CD4-positive, alpha-beta T cell treated with Interleukin-2 at 100 ng/mL for 4 hours (primary cell): Measurements from ENCODE around the gene GRB2.
"Not testable (repeated sequence)": the region's sequence is repeated elsewhere in the genome, so short reads cannot be mapped to it uniquely, and the experiment has no call there.

Experiments
- DNase-seq: peaks from one replicate; pipeline ENCODE4 v3.0.0-alpha.2; 2020; ENCODE audit warnings: low spot score

GRB2 gene

GRCh38 chr17:75405365-75406221 is at the start of gene GRB2:
TSS of gene GRB2 (minus strand) at chr17:75405678. CDS start at chr17:75393628, 12,050 bp downstream.
- DNase-seq = peak; percentile 99

- not testable (repeated sequence) for DNase-seq
Measured at GRCh38 chr17:75454672-75455071, 49.2 kb upstream of the GRB2 start.

GRCh38 chr17:75454193-75454592 is 48.7 kb upstream of the GRB2 start:
- no peak for DNase-seq

GRCh38 chr17:75450270-75450669 is 44.8 kb upstream of the GRB2 start:
- no peak for DNase-seq

GRCh38 chr17:75447951-75448856 is 42.7 kb upstream of the GRB2 start:
- no peak for DNase-seq

- DNase-seq = not testable (repeated sequence)
Measured at GRCh38 chr17:75445896-75446295, 40.4 kb upstream of the GRB2 start.

GRCh38 chr17:75445296-75445695 is 39.8 kb upstream of the GRB2 start:
- DNase-seq = no peak

- no peak for DNase-seq
Measured at GRCh38 chr17:75442168-75443103, 37.0 kb upstream of the GRB2 start.

- DNase-seq = no peak
Measured at GRCh38 chr17:75440738-75441448, 35.4 kb upstream of the GRB2 start.

GRCh38 chr17:75439287-75439686 is 33.8 kb upstream of the GRB2 start:
- no peak for DNase-seq

- DNase-seq = not testable (repeated sequence)
Measured at GRCh38 chr17:75437404-75437803, 31.9 kb upstream of the GRB2 start.

GRCh38 chr17:75434433-75434832 is 29.0 kb upstream of the GRB2 start:
- DNase-seq = not testable (repeated sequence)

- DNase-seq = no peak
Measured at GRCh38 chr17:75433218-75433783, 27.8 kb upstream of the GRB2 start.

- DNase-seq = no peak
Measured at GRCh38 chr17:75430159-75430974, 24.9 kb upstream of the GRB2 start.

- no peak for DNase-seq
Measured at GRCh38 chr17:75428543-75429469, 23.3 kb upstream of the GRB2 start.

GRCh38 chr17:75418531-75418930 is 13.1 kb upstream of the GRB2 start:
- DNase-seq = no peak

- no peak for DNase-seq
Measured at GRCh38 chr17:75417054-75417580, 11.6 kb upstream of the GRB2 start.

GRCh38 chr17:75416006-75416405 is 10.5 kb upstream of the GRB2 start:
- DNase-seq = no peak
